Rectal smooth muscle tissue (tissue), 1 donor: Measurements from ENCODE around the gene SOS2.

Source experiments
- H3K27ac ChIP-seq: one replicate; pipeline ENCODE4 v1.7.0; 2013; ENCODE audit warnings: low read depth, low read length, inconsistent platforms
- H3K27me3 ChIP-seq: one replicate; pipeline ENCODE4 v1.7.0; 2013; ENCODE audit warnings: low read length; ENCODE audit not compliant: control insufficient read depth, insufficient read depth
- H3K36me3 ChIP-seq: one replicate; pipeline ENCODE4 v1.7.0; 2013; ENCODE audit warnings: low read length; ENCODE audit not compliant: control insufficient read depth, insufficient read depth
- H3K4me1 ChIP-seq: one replicate; pipeline ENCODE4 v1.7.0; 2013; ENCODE audit warnings: low read length; ENCODE audit not compliant: control insufficient read depth, insufficient read depth
- H3K4me3 ChIP-seq: one replicate; pipeline ENCODE4 v1.7.0; 2013; ENCODE audit warnings: low read length
- H3K9ac ChIP-seq: one replicate; pipeline ENCODE4 v1.7.0; 2013; ENCODE audit warnings: low read length

The SOS2 gene

GRCh38 chr14:50231475-50232275 is at the start of gene SOS2:
TSS of gene SOS2 (minus strand) at chr14:50231578. CDS start at chr14:50231283, 295 bp downstream.
- H3K4me3 ChIP-seq, result peak within 1 kb of the TSS; percentile 88
- H3K27ac ChIP-seq, result peak within 1 kb of the TSS; percentile 96
- H3K4me1 ChIP-seq, result peaks cover 20% of the 10 kb centered on the region
- no peaks in the 10 kb centered on the region for H3K36me3 ChIP-seq
- H3K9ac ChIP-seq, result peak within 1 kb of the TSS; percentile 75
- no peaks in the 10 kb centered on the region for H3K27me3 ChIP-seq

- no peaks in the 10 kb centered on the region for H3K4me1 ChIP-seq
- H3K27ac ChIP-seq, result no peak overlapping the region
- H3K36me3 ChIP-seq, result no peaks in the 10 kb centered on the region
- no peaks in the 10 kb centered on the region for H3K27me3 ChIP-seq
- no peak overlapping the region for H3K4me3 ChIP-seq
- no peak overlapping the region for H3K9ac ChIP-seq
Observed at GRCh38 chr14:50272498-50272897, 41.1 kb upstream of the SOS2 start.

DNA sequence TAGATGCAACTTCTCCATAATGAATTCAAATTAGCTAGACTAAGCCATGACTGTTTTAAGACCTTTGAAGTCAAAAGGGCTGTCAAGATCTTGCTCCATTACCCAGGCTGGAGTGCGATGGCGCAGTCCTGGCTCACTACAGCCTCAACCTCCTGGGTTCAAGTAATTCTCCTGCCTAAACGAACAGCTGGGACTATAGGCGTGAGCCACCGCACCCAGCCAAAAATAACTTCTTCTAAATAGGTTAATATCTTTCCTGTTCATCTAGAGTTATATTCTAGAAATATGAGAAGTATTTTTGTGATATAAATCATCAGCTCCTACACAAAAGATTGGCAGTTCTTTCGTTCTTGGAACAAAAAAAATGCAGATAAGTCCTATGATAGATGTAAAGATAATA is 39.6 kb upstream of the SOS2 start:
- Histone ChIP-seq H3K9ac (no peak overlapping the region), H3K36me3 (no peaks in the 10 kb centered on the region), H3K27me3 (no peaks in the 10 kb centered on the region), H3K4me1 (no peaks in the 10 kb centered on the region), H3K27ac (no peak overlapping the region), H3K4me3 (no peak overlapping the region)

- Histone ChIP-seq H3K4me1 (no peaks in the 10 kb centered on the region), H3K27ac (no peak overlapping the region), H3K27me3 (no peaks in the 10 kb centered on the region), H3K4me3 (no peak overlapping the region), H3K9ac (no peak overlapping the region), H3K36me3 (no peaks in the 10 kb centered on the region)
Observed at GRCh38 chr14:50265029-50265428, 33.7 kb upstream of the SOS2 start.

DNA sequence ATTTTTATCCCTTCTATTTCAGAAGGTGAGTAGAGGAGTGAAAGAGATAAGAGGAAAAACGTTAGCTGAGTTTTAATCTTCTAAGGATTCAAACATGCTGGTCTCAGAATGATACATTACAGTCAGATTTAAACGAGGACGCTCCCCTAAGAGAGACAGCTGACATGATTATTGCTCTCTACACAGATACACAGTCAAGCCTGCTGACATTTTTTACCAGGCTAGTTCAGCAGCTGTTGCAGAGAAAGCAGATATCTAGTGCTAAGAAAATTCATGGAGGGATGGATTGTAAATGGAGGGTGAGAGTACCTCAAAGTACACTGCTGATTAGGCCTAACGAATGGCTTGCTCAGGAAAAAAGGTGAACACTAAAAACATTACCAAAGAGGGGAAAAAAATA is 31.9 kb upstream of the SOS2 start:
- no peak overlapping the region for H3K4me3 ChIP-seq
- no peak overlapping the region for H3K9ac ChIP-seq
- H3K27ac ChIP-seq, result no peak overlapping the region

GRCh38 chr14:50262865-50263264 is 31.5 kb upstream of the SOS2 start:
- Histone ChIP-seq H3K27me3 (no peaks in the 10 kb centered on the region), H3K4me3 (no peak overlapping the region), H3K27ac (no peak overlapping the region), H3K36me3 (no peaks in the 10 kb centered on the region), H3K9ac (no peak overlapping the region), H3K4me1 (no peaks in the 10 kb centered on the region)

More for the DNA sequence above, 31.9 kb upstream of the SOS2 start:
- H3K36me3 ChIP-seq, result no peaks in the 10 kb centered on the region
- no peaks in the 10 kb centered on the region for H3K27me3 ChIP-seq
- H3K4me1 ChIP-seq, result no peaks in the 10 kb centered on the region

- H3K9ac ChIP-seq, result no peak overlapping the region
- H3K4me3 ChIP-seq, result no peak overlapping the region
- H3K4me1 ChIP-seq, result no peaks in the 10 kb centered on the region
- H3K27ac ChIP-seq, result no peak overlapping the region
- H3K27me3 ChIP-seq, result no peaks in the 10 kb centered on the region
- no peaks in the 10 kb centered on the region for H3K36me3 ChIP-seq
Observed at GRCh38 chr14:50260511-50260910, 29.1 kb upstream of the SOS2 start.

GRCh38 chr14:50260072-50260471 is 28.7 kb upstream of the SOS2 start:
- Histone ChIP-seq H3K27me3 (no peaks in the 10 kb centered on the region), H3K4me3 (no peak overlapping the region), H3K36me3 (no peaks in the 10 kb centered on the region), H3K4me1 (no peaks in the 10 kb centered on the region), H3K27ac (no peak overlapping the region), H3K9ac (no peak overlapping the region)

- no peaks in the 10 kb centered on the region for H3K4me1 ChIP-seq
- no peaks in the 10 kb centered on the region for H3K27me3 ChIP-seq
- no peak overlapping the region for H3K4me3 ChIP-seq
- H3K9ac ChIP-seq, result no peak overlapping the region
- H3K27ac ChIP-seq, result no peak overlapping the region
- H3K36me3 ChIP-seq, result peaks cover 2% of the 10 kb centered on the region
Observed at GRCh38 chr14:50257732-50258131, 26.4 kb upstream of the SOS2 start.

GRCh38 chr14:50254248-50254647 is 22.9 kb upstream of the SOS2 start:
- Histone ChIP-seq H3K4me3 (no peak overlapping the region), H3K4me1 (no peaks in the 10 kb centered on the region), H3K27me3 (no peaks in the 10 kb centered on the region), H3K9ac (no peak overlapping the region), H3K27ac (no peak overlapping the region), H3K36me3 (peaks cover 2% of the 10 kb centered on the region)

DNA sequence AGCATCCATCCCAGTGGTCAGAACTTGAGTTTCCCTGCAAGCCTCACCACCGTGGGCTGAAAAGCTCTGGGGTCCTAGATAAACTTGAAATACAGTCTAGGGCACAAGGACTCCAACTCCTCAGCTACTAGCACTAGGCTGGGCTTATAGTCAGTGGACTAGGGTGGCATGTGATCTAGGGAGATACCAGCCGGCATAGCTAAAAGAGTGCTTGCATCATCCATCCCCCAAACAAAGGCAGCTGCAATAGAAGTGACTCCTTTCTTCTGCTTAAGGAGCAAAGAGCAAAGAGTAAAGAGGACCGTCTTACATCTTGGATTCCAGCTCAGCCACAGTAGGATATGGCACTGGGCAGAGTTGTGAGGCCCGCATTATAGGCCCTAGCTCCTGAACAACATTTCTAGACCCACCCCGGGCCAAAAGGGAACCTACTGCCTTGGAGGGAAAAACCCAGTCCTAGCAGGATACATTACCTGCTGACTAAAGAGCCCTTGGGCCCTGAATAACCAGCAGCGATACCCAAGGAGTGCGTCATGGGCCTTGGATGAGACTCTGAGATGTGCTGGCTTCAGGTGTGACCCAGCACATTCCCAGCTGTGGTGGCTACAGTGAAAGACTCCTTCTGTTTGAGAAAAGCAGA is 17.9 kb upstream of the SOS2 start:
- H3K36me3 ChIP-seq, result peaks cover 1% of the 10 kb centered on the region

DNA sequence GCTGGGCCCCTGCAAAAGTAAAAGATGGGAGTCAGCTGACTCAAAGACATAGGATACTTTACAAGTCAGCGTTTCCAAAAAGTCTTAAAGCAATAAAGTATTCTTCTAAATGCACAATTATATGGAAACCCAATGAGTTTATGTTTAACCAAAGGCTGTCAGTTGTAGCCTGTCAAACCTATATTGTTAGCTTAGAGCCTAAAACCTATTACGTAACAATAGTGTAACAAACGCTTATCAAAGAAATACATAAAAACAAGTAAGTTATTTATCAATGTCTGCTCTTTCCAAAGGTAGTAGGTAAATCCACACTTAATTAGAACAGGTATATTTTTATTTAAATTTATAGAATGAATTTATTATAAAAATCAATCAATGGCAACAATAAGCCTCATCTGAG is 15.9 kb upstream of the SOS2 start:
- Histone ChIP-seq H3K27me3 (no peaks in the 10 kb centered on the region), H3K9ac (no peak overlapping the region), H3K36me3 (no peaks in the 10 kb centered on the region), H3K27ac (no peak overlapping the region), H3K4me1 (no peaks in the 10 kb centered on the region), H3K4me3 (no peak overlapping the region)

More for the DNA sequence above, 17.9 kb upstream of the SOS2 start:
- H3K27me3 ChIP-seq, result no peaks in the 10 kb centered on the region
- no peaks in the 10 kb centered on the region for H3K4me1 ChIP-seq
- H3K9ac ChIP-seq, result no peak overlapping the region
- no peak overlapping the region for H3K4me3 ChIP-seq
- no peak overlapping the region for H3K27ac ChIP-seq
